Endothelial cell of umbilical vein (primary cell): ENCODE results near the gene ADAMTSL2.

Experiments
- MAX ChIP-seq: IDR thresholded peaks from 2 replicates; pipeline ENCODE4 v1.6.1; 2011; ENCODE audit not compliant: insufficient read depth, insufficient read length
- POLR2AphosphoS5 ChIP-seq: IDR thresholded peaks from 2 replicates; pipeline ENCODE4 v1.6.1; 2012; ENCODE audit warnings: low read depth, mild to moderate bottlenecking, control low read depth, low read length, moderate library complexity; ENCODE audit not compliant: insufficient read depth
- TF ChIP-seq, protein P1 (sequence below), 2 donors: IDR thresholded peaks; 1 replicate in 1 of 2; 2 replicates in 1 of 2; pipeline ENCODE4 v1.5.1; 2011; ENCODE audit warnings: low read length in 2 of 2, mild to moderate bottlenecking in 2 of 2, moderate library complexity in 2 of 2, control low read depth in 1 of 2, inconsistent platforms in 1 of 2, low read depth in 1 of 2; ENCODE audit not compliant: insufficient read depth in 1 of 2; ENCODE audit errors: extremely low read depth in 1 of 2

- TF ChIP-seq, protein P1, sequence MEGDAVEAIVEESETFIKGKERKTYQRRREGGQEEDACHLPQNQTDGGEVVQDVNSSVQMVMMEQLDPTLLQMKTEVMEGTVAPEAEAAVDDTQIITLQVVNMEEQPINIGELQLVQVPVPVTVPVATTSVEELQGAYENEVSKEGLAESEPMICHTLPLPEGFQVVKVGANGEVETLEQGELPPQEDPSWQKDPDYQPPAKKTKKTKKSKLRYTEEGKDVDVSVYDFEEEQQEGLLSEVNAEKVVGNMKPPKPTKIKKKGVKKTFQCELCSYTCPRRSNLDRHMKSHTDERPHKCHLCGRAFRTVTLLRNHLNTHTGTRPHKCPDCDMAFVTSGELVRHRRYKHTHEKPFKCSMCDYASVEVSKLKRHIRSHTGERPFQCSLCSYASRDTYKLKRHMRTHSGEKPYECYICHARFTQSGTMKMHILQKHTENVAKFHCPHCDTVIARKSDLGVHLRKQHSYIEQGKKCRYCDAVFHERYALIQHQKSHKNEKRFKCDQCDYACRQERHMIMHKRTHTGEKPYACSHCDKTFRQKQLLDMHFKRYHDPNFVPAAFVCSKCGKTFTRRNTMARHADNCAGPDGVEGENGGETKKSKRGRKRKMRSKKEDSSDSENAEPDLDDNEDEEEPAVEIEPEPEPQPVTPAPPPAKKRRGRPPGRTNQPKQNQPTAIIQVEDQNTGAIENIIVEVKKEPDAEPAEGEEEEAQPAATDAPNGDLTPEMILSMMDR (IDR thresholded peaks at IDR 0.05; ENCODE audit: extremely low read depth in 1 of 2, insufficient read depth in 1 of 2, low read depth in 1 of 2, low read length in 2 of 2), result no peak
- TF ChIP-seq MAX (no peak), POLR2AphosphoS5 (no peak)
Measured at GRCh38 chr9:133581513-133582343, 47.2 kb downstream of the ADAMTSL2 start.
